Spinal cord (tissue), 10 donors: Measurements from ENCODE around the gene DUSP12. TPM values are rescaled to one million over a fixed set of nuclear protein-coding genes. Genes with fewer than 3 reads are reported as not detected.
"Not testable (repeated sequence)": the region's sequence is repeated elsewhere in the genome, so short reads cannot be mapped to it uniquely, and the experiment has no call there.

Source experiments
- DNase-seq, 6 donors: peaks; one replicate each; pipeline versions ENCODE4 v3.0.0 to v3.0.0-alpha.2; 2013 to 2015; ENCODE audit warnings: low spot score in 6 of 6, low read depth in 4 of 6
- H3K27ac ChIP-seq: one replicate; pipeline ENCODE4 v1.5.1; 2013; ENCODE audit warnings: low read depth, low read length, control low read depth
- H3K27me3 ChIP-seq: one replicate; pipeline ENCODE4 v1.6.1; 2013; ENCODE audit warnings: low read length; ENCODE audit not compliant: control insufficient read depth, insufficient read depth
- H3K36me3 ChIP-seq: one replicate; pipeline ENCODE4 v1.6.1; 2013; ENCODE audit warnings: low read length; ENCODE audit not compliant: control insufficient read depth, insufficient read depth
- H3K4me1 ChIP-seq: one replicate; pipeline ENCODE4 v1.6.1; 2013; ENCODE audit warnings: low read length; ENCODE audit not compliant: control insufficient read depth, insufficient read depth
- H3K4me3 ChIP-seq: one replicate; pipeline ENCODE4 v1.5.1; 2013; ENCODE audit warnings: low read depth, low read length, control low read depth
- H3K9me3 ChIP-seq: one replicate; pipeline ENCODE4 v1.6.1; 2013; ENCODE audit warnings: low read length; ENCODE audit not compliant: control insufficient read depth, insufficient read depth
- WGBS: methylation state at CpG from one replicate; pipeline ENCODE4 v1.1.5; 2013; ENCODE audit warnings: missing lambda C conversion rate; ENCODE audit not compliant: insufficient coverage; 5-methylcytosine and 5-hydroxymethylcytosine counted together
- polyA plus RNA-seq, 2 donors: library from polyadenylated mRNA; unstranded; fragments of 120-200 nt; gene quantifications; one replicate each; pipeline ENCODE4 v1.2.1, GENCODE V29; 2013; ENCODE audit not compliant: insufficient read length in 2 of 2
- total RNA-seq, 2 donors: library from RNA; depleted of rRNA in 1 of 2; stranded (reverse); fragments of 120-200 nt in 1 of 2; fragments of >200 nt in 1 of 2; gene quantifications; one replicate each; pipeline versions ENCODE4 v1.2.3 to v1.2.4, GENCODE V29; 2013 to 2014
- donor health status: healthy.

DUSP12 gene
- total and polyA plus RNA-seq, 4 donors: 39.4 to 48.5 (median 42.5) TPM

GRCh38 chr1:161768461-161768860 lies 18.9 kb downstream of the DUSP12 start:
- Histone ChIP-seq H3K27me3 (no peaks in the 10 kb centered on the region), H3K9me3 (no peaks in the 10 kb centered on the region), H3K4me1 (peaks cover 7% of the 10 kb centered on the region), H3K4me3 (no peak overlapping the region), H3K27ac (no peak overlapping the region), H3K36me3 (no peaks in the 10 kb centered on the region)
- no peak for DNase-seq
- WGBS: 98% methylated on average over 5 of the region's 5 CpGs

- no peaks in the 10 kb centered on the region for H3K36me3 ChIP-seq
- H3K27ac ChIP-seq: no peak overlapping the region
- H3K4me3 ChIP-seq: no peak overlapping the region
- H3K4me1 ChIP-seq: peaks cover 7% of the 10 kb centered on the region
- no peaks in the 10 kb centered on the region for H3K9me3 ChIP-seq
- DNase-seq: no peak
- no peaks in the 10 kb centered on the region for H3K27me3 ChIP-seq
These were observed 19.5 kb downstream of the DUSP12 start for GRCh38 chr1:161768986-161769672.

GRCh38 chr1:161769673-161770045 lies 20.1 kb downstream of the DUSP12 start:
- not testable (repeated sequence) for H3K27ac ChIP-seq, H3K27me3 ChIP-seq, H3K36me3 ChIP-seq, H3K4me1 ChIP-seq, H3K4me3 ChIP-seq, DNase-seq, H3K9me3 ChIP-seq
- 100% methylated on average over 1 of the region's 5 CpGs for WGBS

GRCh38 chr1:161770250-161770649 lies 20.7 kb downstream of the DUSP12 start:
- 83% methylated on average over 2 of the region's 3 CpGs for WGBS
- Histone ChIP-seq H3K27me3 (no peaks in the 10 kb centered on the region), H3K27ac (no peak overlapping the region), H3K4me1 (peaks cover 3% of the 10 kb centered on the region), H3K36me3 (no peaks in the 10 kb centered on the region), H3K4me3 (no peak overlapping the region), H3K9me3 (no peaks in the 10 kb centered on the region)
- no peak for DNase-seq

- no peak for DNase-seq
- H3K27ac ChIP-seq: no peak overlapping the region
- peaks cover 3% of the 10 kb centered on the region for H3K4me1 ChIP-seq
- no peaks in the 10 kb centered on the region for H3K36me3 ChIP-seq
- no peaks in the 10 kb centered on the region for H3K27me3 ChIP-seq
- no CpG with 5 or more reads among the region's 5 CpGs for WGBS
- no peaks in the 10 kb centered on the region for H3K9me3 ChIP-seq
- no peak overlapping the region for H3K4me3 ChIP-seq
These were observed 21.6 kb downstream of the DUSP12 start for GRCh38 chr1:161771161-161771560.

- no peak overlapping the region for H3K27ac ChIP-seq
- 84% methylated on average over 1 of the region's 2 CpGs for WGBS
These were observed 22.4 kb downstream of the DUSP12 start for GRCh38 chr1:161771973-161772372.

GRCh38 chr1:161772397-161772796 lies 22.8 kb downstream of the DUSP12 start:
- no peaks in the 10 kb centered on the region for H3K9me3 ChIP-seq
- peaks cover 3% of the 10 kb centered on the region for H3K4me1 ChIP-seq
- no peak overlapping the region for H3K4me3 ChIP-seq
- H3K27ac ChIP-seq: no peak overlapping the region
- no peaks in the 10 kb centered on the region for H3K27me3 ChIP-seq
- no peaks in the 10 kb centered on the region for H3K36me3 ChIP-seq
- no peak for DNase-seq

More at GRCh38 chr1:161771973-161772372, 22.4 kb downstream of the DUSP12 start:
- no peak overlapping the region for H3K4me3 ChIP-seq
- no peaks in the 10 kb centered on the region for H3K27me3 ChIP-seq
- H3K9me3 ChIP-seq: no peaks in the 10 kb centered on the region
- no peak for DNase-seq
- H3K4me1 ChIP-seq: peaks cover 3% of the 10 kb centered on the region
- H3K36me3 ChIP-seq: no peaks in the 10 kb centered on the region

GRCh38 chr1:161773791-161774190 lies 24.2 kb downstream of the DUSP12 start:
- H3K4me3 ChIP-seq: no peak overlapping the region
- no peak overlapping the region for H3K27ac ChIP-seq
- H3K36me3 ChIP-seq: no peaks in the 10 kb centered on the region
- H3K4me1 ChIP-seq: no peaks in the 10 kb centered on the region
- H3K27me3 ChIP-seq: no peaks in the 10 kb centered on the region
- no peaks in the 10 kb centered on the region for H3K9me3 ChIP-seq
- 80% methylated on average over 2 of the region's 4 CpGs for WGBS
- no peak for DNase-seq

GRCh38 chr1:161777261-161777660 lies 27.7 kb downstream of the DUSP12 start:
- H3K4me3 ChIP-seq: no peak overlapping the region

GRCh38 chr1:161778522-161778921 lies 28.9 kb downstream of the DUSP12 start:
- WGBS: no CpG with 5 or more reads among the region's 1 CpG
- no peaks in the 10 kb centered on the region for H3K4me1 ChIP-seq
- no peak overlapping the region for H3K27ac ChIP-seq
- DNase-seq: no peak
- peaks cover 7% of the 10 kb centered on the region for H3K36me3 ChIP-seq
- no peaks in the 10 kb centered on the region for H3K27me3 ChIP-seq
- no peak overlapping the region for H3K4me3 ChIP-seq
- H3K9me3 ChIP-seq: no peaks in the 10 kb centered on the region

More at GRCh38 chr1:161777261-161777660, 27.7 kb downstream of the DUSP12 start:
- H3K36me3 ChIP-seq: peaks cover 2% of the 10 kb centered on the region
- no peak for DNase-seq
- no peaks in the 10 kb centered on the region for H3K9me3 ChIP-seq
- H3K27ac ChIP-seq: no peak overlapping the region
- 100% methylated on average over 1 of the region's 2 CpGs for WGBS
- no peaks in the 10 kb centered on the region for H3K27me3 ChIP-seq
- H3K4me1 ChIP-seq: no peaks in the 10 kb centered on the region
